ENCODE data around the gene PRG2. TPM values are rescaled to one million over a fixed set of nuclear protein-coding genes. Genes with fewer than 3 reads are reported as not detected.

Gene PRG2
- total RNA-seq, 1 donor from 2014 or later, result not detected

GRCh38 chr11:57357310-57357709 lies 33.1 kb downstream of the PRG2 start:
- H3K9me3 Mint-ChIP-seq (ENCODE audit: unreplicated experiment), result peaks cover 15% of the 10 kb centered on the region
- DNase-seq, result no peak
- no peak overlapping the region for H3K4me3 Mint-ChIP-seq (ENCODE audit: unreplicated experiment)
- TF ChIP-seq CTCF (IDR thresholded peaks at IDR 0.05; ENCODE audit: partially characterized antibody, unreplicated experiment), result no peak
- no peaks in the 10 kb centered on the region for H3K36me3 Mint-ChIP-seq (ENCODE audit: unreplicated experiment)
- peaks cover 5% of the 10 kb centered on the region for H3K4me1 Mint-ChIP-seq (ENCODE audit: low read depth, unreplicated experiment)
- H3K27me3 Mint-ChIP-seq (ENCODE audit: unreplicated experiment), result peaks cover 17% of the 10 kb centered on the region
- no peak overlapping the region for H3K27ac Mint-ChIP-seq (ENCODE audit: unreplicated experiment)

- TF ChIP-seq CTCF (IDR thresholded peaks at IDR 0.05; ENCODE audit: partially characterized antibody, unreplicated experiment), result no peak
- H3K4me1 Mint-ChIP-seq (ENCODE audit: low read depth, unreplicated experiment), result peaks cover 5% of the 10 kb centered on the region
- H3K9me3 Mint-ChIP-seq (ENCODE audit: unreplicated experiment), result peaks cover 13% of the 10 kb centered on the region
- no peak for DNase-seq
- no peak overlapping the region for H3K27ac Mint-ChIP-seq (ENCODE audit: unreplicated experiment)
- no peak overlapping the region for H3K4me3 Mint-ChIP-seq (ENCODE audit: unreplicated experiment)
- peaks cover 12% of the 10 kb centered on the region for H3K27me3 Mint-ChIP-seq (ENCODE audit: unreplicated experiment)
- H3K36me3 Mint-ChIP-seq (ENCODE audit: unreplicated experiment), result peaks cover 5% of the 10 kb centered on the region
These were observed 34.2 kb downstream of the PRG2 start for GRCh38 chr11:57356268-57356667.

GRCh38 chr11:57354699-57355098 lies 35.8 kb downstream of the PRG2 start:
- Mint-ChIP-seq H3K9me3 (ENCODE audit: unreplicated experiment) (peaks cover 9% of the 10 kb centered on the region), H3K4me3 (ENCODE audit: unreplicated experiment) (peak overlapping the region; percentile 50), H3K27ac (ENCODE audit: unreplicated experiment) (peak overlapping the region; percentile 2), H3K4me1 (ENCODE audit: low read depth, unreplicated experiment) (peaks cover 9% of the 10 kb centered on the region), H3K36me3 (ENCODE audit: unreplicated experiment) (peaks cover 7% of the 10 kb centered on the region), H3K27me3 (ENCODE audit: unreplicated experiment) (peaks cover 6% of the 10 kb centered on the region)
- TF ChIP-seq CTCF (IDR thresholded peaks at IDR 0.05; ENCODE audit: partially characterized antibody, unreplicated experiment), result no peak
- no peak for DNase-seq

- no peak for DNase-seq
- H3K4me1 Mint-ChIP-seq (ENCODE audit: low read depth, unreplicated experiment), result peaks cover 9% of the 10 kb centered on the region
- peaks cover 7% of the 10 kb centered on the region for H3K36me3 Mint-ChIP-seq (ENCODE audit: unreplicated experiment)
- peaks cover 6% of the 10 kb centered on the region for H3K9me3 Mint-ChIP-seq (ENCODE audit: unreplicated experiment)
- H3K4me3 Mint-ChIP-seq (ENCODE audit: unreplicated experiment), result no peak overlapping the region
- H3K27me3 Mint-ChIP-seq (ENCODE audit: unreplicated experiment), result peaks cover 5% of the 10 kb centered on the region
- no peak overlapping the region for H3K27ac Mint-ChIP-seq (ENCODE audit: unreplicated experiment)
- no peak for TF ChIP-seq CTCF (IDR thresholded peaks at IDR 0.05; ENCODE audit: partially characterized antibody, unreplicated experiment)
These were observed 36.6 kb downstream of the PRG2 start for GRCh38 chr11:57353852-57354251.

GRCh38 chr11:57353446-57353845 lies 37.0 kb downstream of the PRG2 start:
- no peak for TF ChIP-seq CTCF (IDR thresholded peaks at IDR 0.05; ENCODE audit: partially characterized antibody, unreplicated experiment)
- Mint-ChIP-seq H3K4me3 (ENCODE audit: unreplicated experiment) (no peak overlapping the region), H3K27ac (ENCODE audit: unreplicated experiment) (no peak overlapping the region), H3K4me1 (ENCODE audit: low read depth, unreplicated experiment) (peaks cover 6% of the 10 kb centered on the region), H3K27me3 (ENCODE audit: unreplicated experiment) (peaks cover 5% of the 10 kb centered on the region), H3K9me3 (ENCODE audit: unreplicated experiment) (peaks cover 6% of the 10 kb centered on the region), H3K36me3 (ENCODE audit: unreplicated experiment) (peaks cover 7% of the 10 kb centered on the region)
- DNase-seq, result no peak
